Gastroesophageal sphincter (tissue), 4 donors: Measurements from ENCODE around the gene PET100. TPM values are rescaled to one million over a fixed set of nuclear protein-coding genes. Genes with fewer than 3 reads are reported as not detected.

Experiments used
- ATAC-seq: fragments of 150-250 bp; one replicate; pipeline ENCODE4 v1.9.1; 2016; ENCODE audit warnings: mild to moderate bottlenecking, moderate library complexity
- H3K27ac ChIP-seq, 4 donors: fragments of 200-600 bp; sonication (generic) in 3 of 4; 1 replicate in 3 of 4; 2 replicates in 1 of 4; pipeline ENCODE4 v1.5.1; 2016 to 2019
- H3K27me3 ChIP-seq: fragments of 200-600 bp; sonication (generic); one replicate; pipeline ENCODE4 v1.5.1; 2019
- H3K36me3 ChIP-seq, 2 donors: fragments of 200-600 bp; sonication (generic); one replicate each; pipeline ENCODE4 v1.5.1; 2019; ENCODE audit warnings: control low read depth in 1 of 2
- H3K4me1 ChIP-seq, 3 donors: fragments of 200-600 bp; sonication (generic); 1 replicate in 2 of 3; 2 replicates in 1 of 3; pipeline ENCODE4 v1.5.1; 2016 to 2019; ENCODE audit warnings: control low read depth in 2 of 3
- H3K4me3 ChIP-seq, 2 donors: fragments of 200-600 bp; sonication (generic); one replicate each; pipeline ENCODE4 v1.5.1; 2019; ENCODE audit warnings: mild to moderate bottlenecking in 1 of 2, moderate library complexity in 1 of 2
- H3K9me3 ChIP-seq, 3 donors: fragments of 200-600 bp; sonication (generic); one replicate each; pipeline ENCODE4 v1.5.1; 2017 to 2019; ENCODE audit warnings: control low read depth in 2 of 3
- CTCF ChIP-seq, 4 experiments: fragments of 200-600 bp in 2 of 4; fragments of 450-650 bp in 2 of 4; sonication (generic) in 1 of 4; IDR thresholded peaks; one replicate each; pipeline ENCODE4 v1.5.1; 2017 to 2019; ENCODE audit warnings: antibody characterized with exemption in 4 of 4, mild to moderate bottlenecking in 2 of 4, moderate library complexity in 2 of 4
- EP300 ChIP-seq: sonication (generic); formaldehyde crosslinking; IDR thresholded peaks from one replicate; pipeline ENCODE4 v1.6.1; 2017; ENCODE audit warnings: antibody characterized with exemption, mild to moderate bottlenecking
- POLR2A ChIP-seq, 2 donors: fragments of 450-650 bp; IDR thresholded peaks; one replicate each; pipeline ENCODE4 v1.6.1; 2017; ENCODE audit warnings: antibody characterized with exemption in 2 of 2, mild to moderate bottlenecking in 2 of 2, moderate library complexity in 1 of 2
- POLR2AphosphoS5 ChIP-seq: sonication (generic); formaldehyde crosslinking; IDR thresholded peaks from one replicate; pipeline ENCODE4 v1.6.1; 2017; ENCODE audit warnings: antibody characterized with exemption
- WGBS, 2 donors: methylation state at CpG; one replicate each; pipeline ENCODE4 v1.1.5; 2018; ENCODE audit warnings: low coverage in 1 of 2; 5-methylcytosine and 5-hydroxymethylcytosine counted together
- total RNA-seq, 4 donors: library from RNA; depleted of rRNA; stranded (reverse); fragments of >200 nt; gene quantifications; one replicate each; pipeline ENCODE4 v1.1.0, GENCODE V29; 2016

Gene PET100
- total RNA-seq, 4 donors from 2014 or later, result 12.0 to 26.8 (median 17.8) TPM

- no peak for TF ChIP-seq EP300
- no peak for TF ChIP-seq CTCF (IDR thresholded peaks at IDR 0.05)
- Histone ChIP-seq H3K9me3 (no peaks in the 10 kb centered on the region), H3K27me3 (peaks cover 67% of the 10 kb centered on the region), H3K27ac (peak within 1 kb of the TSS in 3 of 4 donors; percentile 35 to 65 (median 53)), H3K4me3 (peak within 1 kb of the TSS in 1 of 2 donors; percentile 47), H3K36me3 (peaks cover 0 to 12% of the 10 kb centered on the region in 2 donors), H3K4me1 (peaks cover 0 to 10% (median 3%) of the 10 kb centered on the region in 3 donors)
- 0% methylated on average over 13 of the region's 61 CpGs; no CpG with 5 or more reads in 1 of the 2 donors for WGBS, 2 donors
- ATAC-seq, result no peak
Observed at GRCh38 chr19:7636691-7637373, 7.2 kb downstream of the PET100 start, which contains the start of gene STXBP2. TSS of gene STXBP2 (plus strand) at chr19:7637110. CDS start at chr19:7637150, 40 bp downstream.

GRCh38 chr19:7637374-7638256 is 8.0 kb downstream of the PET100 start:
- TF ChIP-seq EP300 (no peak), CTCF (IDR thresholded peaks at IDR 0.05) (no peak), POLR2A (IDR thresholded peaks at IDR 0.05) (no peak), POLR2AphosphoS5 (no peak)
- ATAC-seq, result no peak
- H3K27ac ChIP-seq, result peak overlapping the region in 3 of 4 donors; percentile 35 to 65 (median 53)
- 46 to 89% methylated on average over 4 of the region's 30 CpGs for WGBS, 2 donors
- peaks cover 0 to 4% of the 10 kb centered on the region in 2 donors for H3K36me3 ChIP-seq
- peaks cover 75% of the 10 kb centered on the region for H3K27me3 ChIP-seq
- H3K9me3 ChIP-seq, result no peaks in the 10 kb centered on the region
- H3K4me1 ChIP-seq, result peaks cover 0 to 10% (median 3%) of the 10 kb centered on the region in 3 donors
- H3K4me3 ChIP-seq, result peak overlapping the region in 1 of 2 donors; percentile 47

GRCh38 chr19:7638802-7639465 is 9.3 kb downstream of the PET100 start:
- H3K27me3 ChIP-seq, result peaks cover 88% of the 10 kb centered on the region
- no peak for ATAC-seq
- H3K9me3 ChIP-seq, result no peaks in the 10 kb centered on the region
- 100% methylated on average over 1 of the region's 12 CpGs; no CpG with 5 or more reads in 1 of the 2 donors for WGBS, 2 donors
- no peak overlapping the region for H3K4me3 ChIP-seq
- H3K4me1 ChIP-seq, result peaks cover 0 to 10% (median 3%) of the 10 kb centered on the region in 3 donors
- no peak for TF ChIP-seq CTCF (IDR thresholded peaks at IDR 0.05)
- no peak for TF ChIP-seq POLR2AphosphoS5
- no peaks in the 10 kb centered on the region for H3K36me3 ChIP-seq
- no peak overlapping the region for H3K27ac ChIP-seq

- peaks cover 0 to 10% (median 3%) of the 10 kb centered on the region in 3 donors for H3K4me1 ChIP-seq
- H3K9me3 ChIP-seq, result no peaks in the 10 kb centered on the region
- 92 to 100% methylated on average over 1 to 9 of the region's 13 CpGs for WGBS, 2 donors
- no peaks in the 10 kb centered on the region for H3K36me3 ChIP-seq
- no peak for ATAC-seq
- H3K27ac ChIP-seq, result no peak overlapping the region
- H3K4me3 ChIP-seq, result no peak overlapping the region
- TF ChIP-seq POLR2AphosphoS5, result no peak
- TF ChIP-seq EP300, result no peak
- no peak for TF ChIP-seq POLR2A (IDR thresholded peaks at IDR 0.05)
- peaks cover 98% of the 10 kb centered on the region for H3K27me3 ChIP-seq
Observed at GRCh38 chr19:7639863-7640348, 10.3 kb downstream of the PET100 start.

GRCh38 chr19:7640803-7641202 is 11.2 kb downstream of the PET100 start:
- WGBS, 2 donors, result 100% methylated on average over 1 of the region's 11 CpGs; no CpG with 5 or more reads in 1 of the 2 donors
- Histone ChIP-seq H3K27me3 (peaks cover 99% of the 10 kb centered on the region), H3K36me3 (no peaks in the 10 kb centered on the region), H3K9me3 (no peaks in the 10 kb centered on the region), H3K27ac (no peak overlapping the region), H3K4me1 (peaks cover 0 to 10% (median 3%) of the 10 kb centered on the region in 3 donors), H3K4me3 (no peak overlapping the region)
- TF ChIP-seq CTCF (IDR thresholded peaks at IDR 0.05), result no peak
- no peak for TF ChIP-seq EP300
- no peak for TF ChIP-seq POLR2AphosphoS5
- TF ChIP-seq POLR2A (IDR thresholded peaks at IDR 0.05), result no peak
- ATAC-seq, result no peak
